HG02938 (cell line): ENCODE measurements around the gene INHA.

Experiments
- ATAC-seq: cut with Tn5 transposase; IDR thresholded peaks from one replicate; pipeline ENCODE4 v1.9.1; 2021; ENCODE audit warnings: mild to moderate bottlenecking, moderate library complexity; ENCODE audit not compliant: unreplicated experiment

The INHA gene

GRCh38 chr2:219571311-219572236 is 536 bp upstream of the INHA start, which contains the start of gene OBSL1:
Gene OBSL1, minus strand, starts transcription at chr2:219571539. Its CDS starts 307 bp downstream, at chr2:219571232.
- ATAC-seq, result no peak

- ATAC-seq, result no peak
These were observed 1.1 kb downstream of the INHA start for GRCh38 chr2:219573166-219573565.

- no peak for ATAC-seq
These were observed 2.6 kb downstream of the INHA start for GRCh38 chr2:219574484-219575311.

GRCh38 chr2:219575566-219576504 is 3.7 kb downstream of the INHA start:
- ATAC-seq, result no peak

GRCh38 chr2:219576505-219577388 is 4.6 kb downstream of the INHA start:
- no peak for ATAC-seq

- no peak for ATAC-seq
These were observed 6.9 kb downstream of the INHA start for GRCh38 chr2:219578811-219579613.

GRCh38 chr2:219581346-219581745 is 9.2 kb downstream of the INHA start:
- no peak for ATAC-seq

- no peak for ATAC-seq
These were observed 19.0 kb downstream of the INHA start for GRCh38 chr2:219591091-219591490.

GRCh38 chr2:219592736-219593135 is 20.6 kb downstream of the INHA start:
- ATAC-seq, result no peak

- ATAC-seq, result no peak
These were observed 21.0 kb downstream of the INHA start for GRCh38 chr2:219593154-219593553.

GRCh38 chr2:219595256-219595655 is 23.1 kb downstream of the INHA start:
- ATAC-seq, result no peak

- ATAC-seq, result peak; percentile 2
These were observed 24.9 kb downstream of the INHA start for GRCh38 chr2:219596954-219597551.

- peak; percentile 89 for ATAC-seq
These were observed 25.6 kb downstream of the INHA start, which contains the start of gene STK11IP for GRCh38 chr2:219597552-219598307. Gene STK11IP, plus strand, starts transcription at chr2:219597857. Its CDS starts 263 bp downstream, at chr2:219598120.

- no peak for ATAC-seq
These were observed 26.4 kb downstream of the INHA start for GRCh38 chr2:219598308-219599078.

GRCh38 chr2:219603771-219604170 is 31.7 kb downstream of the INHA start:
- no peak for ATAC-seq

- no peak for ATAC-seq
These were observed 33.5 kb downstream of the INHA start for GRCh38 chr2:219605607-219605954.

GRCh38 chr2:219607931-219608330 is 35.8 kb downstream of the INHA start:
- ATAC-seq, result no peak
